Neural cell (in vitro differentiated cells): ENCODE data around the gene MAP3K5. TPM values are rescaled to one million over a fixed set of nuclear protein-coding genes. Genes with fewer than 3 reads are reported as not detected.

Source experiments
- H2AFZ ChIP-seq: fragments of 200-600, 300-800 bp; sonication (generic), shearing (Covaris generic); 2 replicates; pipeline ENCODE4 v1.6.0; 2014; ENCODE audit warnings: low read depth, mild to moderate bottlenecking, antibody characterized with exemption, low read length, moderate library complexity
- H3F3A ChIP-seq: fragments of 200-600 bp; shearing (Covaris generic); 2 replicates; pipeline ENCODE4 v1.6.1; 2016; ENCODE audit warnings: mild to moderate bottlenecking, moderate library complexity, mixed read lengths, antibody characterized with exemption, low read length; ENCODE audit not compliant: insufficient read depth, poor library complexity, severe bottlenecking
- H3K27ac ChIP-seq: fragments of 200-600, 300-800 bp; sonication (generic), shearing (Covaris generic); 2 replicates; pipeline ENCODE4 v1.5.1; 2014; ENCODE audit warnings: mild to moderate bottlenecking, low read length, moderate library complexity
- H3K27me3 ChIP-seq: fragments of 300-800, 200-600 bp; sonication (generic), shearing (Covaris generic); 2 replicates; pipeline ENCODE4 v1.6.0; 2014; ENCODE audit warnings: mild to moderate bottlenecking, low read depth, low read length, moderate library complexity; ENCODE audit not compliant: insufficient read depth
- H3K36me3 ChIP-seq: fragments of 300-800, 200-600 bp; sonication (generic), shearing (Covaris generic); 2 replicates; pipeline ENCODE4 v1.5.1; 2014; ENCODE audit warnings: mild to moderate bottlenecking, antibody characterized with exemption, low read length, moderate library complexity; ENCODE audit not compliant: insufficient read depth
- H3K4me2 ChIP-seq: fragments of 300-800, 200-600 bp; sonication (generic), shearing (Covaris generic); 2 replicates; pipeline ENCODE4 v1.6.0; 2014; ENCODE audit warnings: mild to moderate bottlenecking, low read length
- H3K4me3 ChIP-seq: fragments of 300-800, 200-600 bp; sonication (generic), shearing (Covaris generic); 2 replicates; pipeline ENCODE4 v1.5.1; 2014; ENCODE audit warnings: mild to moderate bottlenecking, low read length, moderate library complexity
- H3K79me2 ChIP-seq: fragments of 200-600 bp; shearing (Covaris generic); replicated peaks from 2 replicates; pipeline ENCODE4 v1.6.0; 2014; ENCODE audit warnings: mild to moderate bottlenecking, low read length, moderate library complexity; ENCODE audit not compliant: insufficient read depth
- H3K9ac ChIP-seq: fragments of 300-800, 200-600 bp; sonication (generic), shearing (Covaris generic); 2 replicates; pipeline ENCODE4 v1.6.1; 2016; ENCODE audit warnings: mild to moderate bottlenecking, low read length, mixed read lengths
- H3K9me2 ChIP-seq: fragments of 200-600 bp; shearing (Covaris generic); 2 replicates; pipeline ENCODE4 v1.6.1; 2016; ENCODE audit warnings: mild to moderate bottlenecking, low read length, mixed read lengths; ENCODE audit not compliant: insufficient read depth
- H3K9me3 ChIP-seq: fragments of 200-600, 300-800 bp; sonication (generic), shearing (Covaris generic); 2 replicates; pipeline ENCODE4 v1.6.1; 2016; ENCODE audit warnings: mild to moderate bottlenecking, mixed run types, low read length, moderate library complexity, mixed read lengths
- H4K20me1 ChIP-seq: fragments of 200-600 bp; shearing (Covaris generic); 2 replicates; pipeline ENCODE4 v1.6.1; 2016; ENCODE audit warnings: mild to moderate bottlenecking, mixed run types; ENCODE audit not compliant: insufficient read depth
- CTCF ChIP-seq: fragments of 450-650 bp; IDR thresholded peaks from 2 replicates; pipeline ENCODE4 v1.5.1; 2014; ENCODE audit warnings: antibody characterized with exemption, mild to moderate bottlenecking, moderate library complexity; ENCODE audit not compliant: poor library complexity, severe bottlenecking
- EP300 ChIP-seq: fragments of 450-650 bp; conservative IDR thresholded peaks from 2 replicates; pipeline ENCODE4 v1.6.1; 2014; ENCODE audit warnings: antibody characterized with exemption, mild to moderate bottlenecking, moderate library complexity; ENCODE audit not compliant: poor library complexity, severe bottlenecking
- EZH2 ChIP-seq: fragments of 200-600, 300-800 bp; shearing (Covaris generic), sonication (generic); IDR thresholded peaks from 2 replicates; pipeline ENCODE4 v1.6.1; 2014; ENCODE audit warnings: antibody characterized with exemption, low read length, borderline replicate concordance, mild to moderate bottlenecking; ENCODE audit not compliant: insufficient read depth, poor library complexity, severe bottlenecking
- MXI1 ChIP-seq: fragments of 450-650 bp; conservative IDR thresholded peaks from 2 replicates; pipeline ENCODE4 v1.6.1; 2014; ENCODE audit warnings: antibody characterized with exemption, mild to moderate bottlenecking; ENCODE audit not compliant: poor library complexity, severe bottlenecking
- POLR2AphosphoS5 ChIP-seq: IDR thresholded peaks from 2 replicates; pipeline ENCODE4 v1.6.1; 2012
- RAD21 ChIP-seq: fragments of 450-650 bp; conservative IDR thresholded peaks from 2 replicates; pipeline ENCODE4 v1.6.1; 2014; ENCODE audit warnings: antibody characterized with exemption, mild to moderate bottlenecking, moderate library complexity
- SMC3 ChIP-seq: fragments of 450-650 bp; conservative IDR thresholded peaks from 2 replicates; pipeline ENCODE4 v1.6.1; 2014; ENCODE audit warnings: antibody characterized with exemption, mild to moderate bottlenecking, moderate library complexity; ENCODE audit not compliant: poor library complexity
- TAF1 ChIP-seq: IDR thresholded peaks from 2 replicates; pipeline ENCODE4 v1.6.1; 2012; ENCODE audit warnings: low read depth
- polyA plus RNA-seq: library from polyadenylated mRNA; depleted of rRNA; stranded (reverse); fragments of >200 nt; gene quantifications from 2 replicates; pipeline ENCODE4 v1.2.3, GENCODE V29; 2014
- TF ChIP-seq, protein P1 (sequence below): IDR thresholded peaks from 2 replicates; pipeline ENCODE4 v1.6.1; 2012; ENCODE audit warnings: borderline replicate concordance

MAP3K5 gene
- polyA plus RNA-seq, 1 donor from 2014 or later, result 2.0 TPM

GRCh38 chr6:136639702-136640101 lies 152.6 kb downstream of the MAP3K5 start:
- Histone ChIP-seq H2AFZ (no peak overlapping the region), H3K79me2 (no peaks in the 10 kb centered on the region), H4K20me1 (no peaks in the 10 kb centered on the region), H3K27ac (no peak overlapping the region), H3K9me3 (no peaks in the 10 kb centered on the region), H3K4me2 (no peak overlapping the region), H3K36me3 (no peaks in the 10 kb centered on the region), H3F3A (no peaks in the 10 kb centered on the region), H3K27me3 (no peaks in the 10 kb centered on the region), H3K9ac (no peak overlapping the region), H3K9me2 (no peaks in the 10 kb centered on the region), H3K4me3 (no peak overlapping the region)
- TF ChIP-seq EZH2, result no peak
- no peak for TF ChIP-seq CTCF
- TF ChIP-seq, protein P1, sequence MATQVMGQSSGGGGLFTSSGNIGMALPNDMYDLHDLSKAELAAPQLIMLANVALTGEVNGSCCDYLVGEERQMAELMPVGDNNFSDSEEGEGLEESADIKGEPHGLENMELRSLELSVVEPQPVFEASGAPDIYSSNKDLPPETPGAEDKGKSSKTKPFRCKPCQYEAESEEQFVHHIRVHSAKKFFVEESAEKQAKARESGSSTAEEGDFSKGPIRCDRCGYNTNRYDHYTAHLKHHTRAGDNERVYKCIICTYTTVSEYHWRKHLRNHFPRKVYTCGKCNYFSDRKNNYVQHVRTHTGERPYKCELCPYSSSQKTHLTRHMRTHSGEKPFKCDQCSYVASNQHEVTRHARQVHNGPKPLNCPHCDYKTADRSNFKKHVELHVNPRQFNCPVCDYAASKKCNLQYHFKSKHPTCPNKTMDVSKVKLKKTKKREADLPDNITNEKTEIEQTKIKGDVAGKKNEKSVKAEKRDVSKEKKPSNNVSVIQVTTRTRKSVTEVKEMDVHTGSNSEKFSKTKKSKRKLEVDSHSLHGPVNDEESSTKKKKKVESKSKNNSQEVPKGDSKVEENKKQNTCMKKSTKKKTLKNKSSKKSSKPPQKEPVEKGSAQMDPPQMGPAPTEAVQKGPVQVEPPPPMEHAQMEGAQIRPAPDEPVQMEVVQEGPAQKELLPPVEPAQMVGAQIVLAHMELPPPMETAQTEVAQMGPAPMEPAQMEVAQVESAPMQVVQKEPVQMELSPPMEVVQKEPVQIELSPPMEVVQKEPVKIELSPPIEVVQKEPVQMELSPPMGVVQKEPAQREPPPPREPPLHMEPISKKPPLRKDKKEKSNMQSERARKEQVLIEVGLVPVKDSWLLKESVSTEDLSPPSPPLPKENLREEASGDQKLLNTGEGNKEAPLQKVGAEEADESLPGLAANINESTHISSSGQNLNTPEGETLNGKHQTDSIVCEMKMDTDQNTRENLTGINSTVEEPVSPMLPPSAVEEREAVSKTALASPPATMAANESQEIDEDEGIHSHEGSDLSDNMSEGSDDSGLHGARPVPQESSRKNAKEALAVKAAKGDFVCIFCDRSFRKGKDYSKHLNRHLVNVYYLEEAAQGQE, result no peak
- no peak for TF ChIP-seq SMC3
- TF ChIP-seq EP300, result no peak
- TF ChIP-seq TAF1, result no peak
- TF ChIP-seq RAD21, result no peak
- no peak for TF ChIP-seq POLR2AphosphoS5

DNA sequence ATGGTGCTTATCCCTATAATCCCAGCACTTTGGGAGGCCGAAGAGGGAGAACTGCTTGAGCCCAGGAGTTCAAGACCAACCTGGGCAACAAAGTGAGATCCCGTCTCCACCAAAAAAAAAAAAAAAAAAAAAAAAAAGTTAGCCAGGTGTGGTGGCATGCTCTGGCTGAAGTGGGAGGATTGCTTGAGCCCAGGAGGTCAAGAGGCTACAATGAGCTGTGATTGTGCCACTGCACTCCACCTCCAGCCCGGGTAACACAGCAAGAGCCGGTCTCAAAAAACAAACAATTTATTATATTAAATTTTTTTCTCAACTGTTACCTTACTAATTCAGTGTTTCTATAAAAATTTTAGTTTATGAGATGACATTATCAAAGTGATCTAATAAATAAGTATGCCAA lies 156.7 kb downstream of the MAP3K5 start:
- Histone ChIP-seq H3K9ac (no peak overlapping the region), H3K27ac (no peak overlapping the region), H4K20me1 (no peaks in the 10 kb centered on the region), H3K9me3 (no peaks in the 10 kb centered on the region), H3K4me3 (no peak overlapping the region), H2AFZ (no peak overlapping the region), H3K9me2 (no peaks in the 10 kb centered on the region), H3K36me3 (no peaks in the 10 kb centered on the region), H3K27me3 (no peaks in the 10 kb centered on the region), H3K79me2 (no peaks in the 10 kb centered on the region), H3K4me2 (no peak overlapping the region), H3F3A (no peaks in the 10 kb centered on the region)
- TF ChIP-seq EP300 (no peak), CTCF (no peak), TAF1 (no peak), POLR2AphosphoS5 (no peak), EZH2 (no peak), MXI1 (no peak), RAD21 (no peak), SMC3 (no peak)
- TF ChIP-seq, protein P1, result no peak
